ENCODE results near the gene GATA5.

DNA sequence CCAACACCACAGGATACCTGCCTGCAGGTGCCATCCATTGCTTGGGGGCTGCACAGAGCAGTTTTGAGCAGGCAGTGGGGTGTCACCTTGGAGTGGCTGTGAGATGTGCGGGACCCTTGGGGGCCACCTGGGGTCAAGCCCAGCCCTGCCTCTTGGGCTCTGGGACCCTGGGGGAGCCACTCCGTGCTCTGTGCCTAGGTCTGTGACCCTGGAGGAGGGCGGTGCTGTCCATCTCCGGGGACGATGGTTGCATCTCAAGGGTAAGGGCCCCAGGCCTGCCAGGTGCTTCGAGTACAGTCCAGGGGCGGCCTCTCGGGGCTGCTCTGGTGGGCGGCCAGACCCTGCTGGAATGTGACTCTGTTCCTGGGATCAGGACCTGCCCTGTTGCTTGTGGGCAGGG lies 8.7 kb upstream of the GATA5 start:
- TF ChIP-seq, protein P1, sequence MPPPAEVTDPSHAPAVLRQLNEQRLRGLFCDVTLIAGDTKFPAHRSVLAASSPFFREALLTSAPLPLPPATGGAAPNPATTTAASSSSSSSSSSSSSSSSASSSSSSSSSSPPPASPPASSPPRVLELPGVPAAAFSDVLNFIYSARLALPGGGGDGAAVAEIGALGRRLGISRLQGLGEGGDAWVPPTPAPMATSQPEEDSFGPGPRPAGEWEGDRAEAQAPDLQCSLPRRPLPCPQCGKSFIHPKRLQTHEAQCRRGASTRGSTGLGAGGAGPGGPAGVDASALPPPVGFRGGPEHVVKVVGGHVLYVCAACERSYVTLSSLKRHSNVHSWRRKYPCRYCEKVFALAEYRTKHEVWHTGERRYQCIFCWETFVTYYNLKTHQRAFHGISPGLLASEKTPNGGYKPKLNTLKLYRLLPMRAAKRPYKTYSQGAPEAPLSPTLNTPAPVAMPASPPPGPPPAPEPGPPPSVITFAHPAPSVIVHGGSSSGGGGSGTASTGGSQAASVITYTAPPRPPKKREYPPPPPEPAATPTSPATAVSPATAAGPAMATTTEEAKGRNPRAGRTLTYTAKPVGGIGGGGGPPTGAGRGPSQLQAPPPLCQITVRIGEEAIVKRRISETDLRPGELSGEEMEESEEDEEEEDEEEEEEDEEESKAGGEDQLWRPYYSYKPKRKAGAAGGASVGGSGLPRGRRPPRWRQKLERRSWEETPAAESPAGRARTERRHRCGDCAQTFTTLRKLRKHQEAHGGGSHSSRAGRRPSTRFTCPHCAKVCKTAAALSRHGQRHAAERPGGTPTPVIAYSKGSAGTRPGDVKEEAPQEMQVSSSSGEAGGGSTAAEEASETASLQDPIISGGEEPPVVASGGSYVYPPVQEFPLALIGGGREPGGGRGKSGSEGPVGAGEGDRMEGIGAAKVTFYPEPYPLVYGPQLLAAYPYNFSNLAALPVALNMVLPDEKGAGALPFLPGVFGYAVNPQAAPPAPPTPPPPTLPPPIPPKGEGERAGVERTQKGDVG (CRISPR knock-in tag; IDR thresholded peaks at IDR 0.05) = no peak
- no peak for TF ChIP-seq SMC3 (IDR thresholded peaks at IDR 0.05; ENCODE audit: borderline replicate concordance, low read length)
- TF ChIP-seq GABPA (IDR thresholded peaks at IDR 0.05; ENCODE audit: low read depth) = no peak
- no peak for TF ChIP-seq CBX5 (IDR thresholded peaks at IDR 0.05; ENCODE audit: low read depth)
- TF ChIP-seq, protein P2, sequence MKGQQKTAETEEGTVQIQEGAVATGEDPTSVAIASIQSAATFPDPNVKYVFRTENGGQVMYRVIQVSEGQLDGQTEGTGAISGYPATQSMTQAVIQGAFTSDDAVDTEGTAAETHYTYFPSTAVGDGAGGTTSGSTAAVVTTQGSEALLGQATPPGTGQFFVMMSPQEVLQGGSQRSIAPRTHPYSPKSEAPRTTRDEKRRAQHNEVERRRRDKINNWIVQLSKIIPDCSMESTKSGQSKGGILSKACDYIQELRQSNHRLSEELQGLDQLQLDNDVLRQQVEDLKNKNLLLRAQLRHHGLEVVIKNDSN (IDR thresholded peaks at IDR 0.05; ENCODE audit: borderline replicate concordance, extremely low read length, insufficient read depth, low read depth, low read length) = no peak
- TF ChIP-seq, protein P3, sequence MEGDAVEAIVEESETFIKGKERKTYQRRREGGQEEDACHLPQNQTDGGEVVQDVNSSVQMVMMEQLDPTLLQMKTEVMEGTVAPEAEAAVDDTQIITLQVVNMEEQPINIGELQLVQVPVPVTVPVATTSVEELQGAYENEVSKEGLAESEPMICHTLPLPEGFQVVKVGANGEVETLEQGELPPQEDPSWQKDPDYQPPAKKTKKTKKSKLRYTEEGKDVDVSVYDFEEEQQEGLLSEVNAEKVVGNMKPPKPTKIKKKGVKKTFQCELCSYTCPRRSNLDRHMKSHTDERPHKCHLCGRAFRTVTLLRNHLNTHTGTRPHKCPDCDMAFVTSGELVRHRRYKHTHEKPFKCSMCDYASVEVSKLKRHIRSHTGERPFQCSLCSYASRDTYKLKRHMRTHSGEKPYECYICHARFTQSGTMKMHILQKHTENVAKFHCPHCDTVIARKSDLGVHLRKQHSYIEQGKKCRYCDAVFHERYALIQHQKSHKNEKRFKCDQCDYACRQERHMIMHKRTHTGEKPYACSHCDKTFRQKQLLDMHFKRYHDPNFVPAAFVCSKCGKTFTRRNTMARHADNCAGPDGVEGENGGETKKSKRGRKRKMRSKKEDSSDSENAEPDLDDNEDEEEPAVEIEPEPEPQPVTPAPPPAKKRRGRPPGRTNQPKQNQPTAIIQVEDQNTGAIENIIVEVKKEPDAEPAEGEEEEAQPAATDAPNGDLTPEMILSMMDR (IDR thresholded peaks at IDR 0.05 in 2 of 3, conservative IDR thresholded peaks at IDR 0.05 in 1 of 3; ENCODE audit: control insufficient read depth in 2 of 3, extremely low read depth in 1 of 3, insufficient read depth in 1 of 3, low read depth in 3 of 3, low read length in 3 of 3) = no peak
- no peak for TF ChIP-seq POLR2A (IDR thresholded peaks at IDR 0.05; ENCODE audit: low read depth, low read length)
- TF ChIP-seq, protein P4, sequence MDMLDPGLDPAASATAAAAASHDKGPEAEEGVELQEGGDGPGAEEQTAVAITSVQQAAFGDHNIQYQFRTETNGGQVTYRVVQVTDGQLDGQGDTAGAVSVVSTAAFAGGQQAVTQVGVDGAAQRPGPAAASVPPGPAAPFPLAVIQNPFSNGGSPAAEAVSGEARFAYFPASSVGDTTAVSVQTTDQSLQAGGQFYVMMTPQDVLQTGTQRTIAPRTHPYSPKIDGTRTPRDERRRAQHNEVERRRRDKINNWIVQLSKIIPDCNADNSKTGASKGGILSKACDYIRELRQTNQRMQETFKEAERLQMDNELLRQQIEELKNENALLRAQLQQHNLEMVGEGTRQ (IDR thresholded peaks at IDR 0.05; ENCODE audit: borderline replicate concordance, low read depth, low read length) = no peak
